ENCODE data around the gene CUX1.
"Not testable (repeated sequence)": the region's sequence is repeated elsewhere in the genome, so short reads cannot be mapped to it uniquely, and the experiment has no call there.

Gene CUX1

DNA sequence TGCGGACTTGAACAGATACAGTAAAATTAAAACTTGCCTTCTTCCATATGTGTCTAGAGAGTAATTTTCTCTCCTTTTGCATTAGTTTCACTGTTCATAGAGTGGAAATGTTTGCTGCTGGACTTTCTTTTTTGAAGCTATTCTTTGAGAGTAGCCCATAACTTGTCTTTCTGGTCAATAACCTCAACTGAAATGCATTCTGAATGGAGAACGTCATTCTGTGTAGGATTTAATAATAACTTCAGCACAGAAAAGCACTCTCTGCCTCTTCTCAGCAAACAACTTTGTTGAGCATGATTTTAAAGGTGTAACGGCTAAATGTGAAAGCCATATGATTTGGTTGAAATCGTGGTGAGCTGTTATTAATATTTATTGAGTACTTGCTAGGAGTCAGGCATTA, 111.8 kb downstream of the CUX1 start:
- Histone ChIP-seq H3K79me2 (ENCODE audit: insufficient read depth, low read depth) (peaks cover 10% of the 10 kb centered on the region; the same call in 1 of the 2 replicates), H2AFZ (ENCODE audit: low read depth) (no peak overlapping the region), H3K27me3 (ENCODE audit: insufficient read depth, low read depth) (no peaks in the 10 kb centered on the region), H3K36me3 (ENCODE audit: insufficient read depth) (no peaks in the 10 kb centered on the region), H3K27ac (no peak overlapping the region), H3K4me1 (ENCODE audit: low read depth, poor library complexity, severe bottlenecking) (peaks cover 9% of the 10 kb centered on the region), H3K4me2 (no peak overlapping the region), H3K9ac (no peak overlapping the region), H3K4me3 (IDR thresholded peaks at IDR 0.05; ENCODE audit: insufficient read depth, low read depth, low read length) (no peak overlapping the region), H4K20me1 (ENCODE audit: insufficient read depth) (no peaks in the 10 kb centered on the region)
- TF ChIP-seq, protein P1, sequence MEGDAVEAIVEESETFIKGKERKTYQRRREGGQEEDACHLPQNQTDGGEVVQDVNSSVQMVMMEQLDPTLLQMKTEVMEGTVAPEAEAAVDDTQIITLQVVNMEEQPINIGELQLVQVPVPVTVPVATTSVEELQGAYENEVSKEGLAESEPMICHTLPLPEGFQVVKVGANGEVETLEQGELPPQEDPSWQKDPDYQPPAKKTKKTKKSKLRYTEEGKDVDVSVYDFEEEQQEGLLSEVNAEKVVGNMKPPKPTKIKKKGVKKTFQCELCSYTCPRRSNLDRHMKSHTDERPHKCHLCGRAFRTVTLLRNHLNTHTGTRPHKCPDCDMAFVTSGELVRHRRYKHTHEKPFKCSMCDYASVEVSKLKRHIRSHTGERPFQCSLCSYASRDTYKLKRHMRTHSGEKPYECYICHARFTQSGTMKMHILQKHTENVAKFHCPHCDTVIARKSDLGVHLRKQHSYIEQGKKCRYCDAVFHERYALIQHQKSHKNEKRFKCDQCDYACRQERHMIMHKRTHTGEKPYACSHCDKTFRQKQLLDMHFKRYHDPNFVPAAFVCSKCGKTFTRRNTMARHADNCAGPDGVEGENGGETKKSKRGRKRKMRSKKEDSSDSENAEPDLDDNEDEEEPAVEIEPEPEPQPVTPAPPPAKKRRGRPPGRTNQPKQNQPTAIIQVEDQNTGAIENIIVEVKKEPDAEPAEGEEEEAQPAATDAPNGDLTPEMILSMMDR (conservative IDR thresholded peaks at IDR 0.05; ENCODE audit: low read depth, low read length) = no peak

DNA sequence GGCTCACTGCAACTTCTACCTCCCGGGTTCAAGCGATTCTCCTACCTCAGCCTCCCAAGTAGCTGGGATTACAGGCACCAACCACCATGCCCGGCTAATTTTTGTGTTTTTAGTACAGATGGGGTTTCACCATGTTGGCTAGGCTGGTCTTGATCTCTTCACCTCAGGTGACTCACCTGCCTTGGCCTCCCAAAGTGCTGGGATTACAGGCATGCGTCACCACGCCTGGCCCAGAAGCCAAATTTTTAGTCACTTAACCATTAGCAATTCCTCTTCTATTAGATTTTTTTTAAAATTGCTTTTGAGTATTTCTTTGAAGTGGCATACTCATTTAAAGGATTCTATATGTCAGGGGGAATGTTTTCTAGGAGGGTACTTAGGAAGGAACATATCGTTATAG, 112.5 kb downstream of the CUX1 start:
- not testable (repeated sequence) for H3K36me3 ChIP-seq (ENCODE audit: insufficient read depth); H3K4me1 ChIP-seq (ENCODE audit: low read depth, poor library complexity, severe bottlenecking); H3K27ac ChIP-seq; H3K27me3 ChIP-seq (ENCODE audit: insufficient read depth, low read depth); H2AFZ ChIP-seq (ENCODE audit: low read depth); H3K4me2 ChIP-seq; H3K9ac ChIP-seq; H3K79me2 ChIP-seq (ENCODE audit: insufficient read depth, low read depth); H4K20me1 ChIP-seq (ENCODE audit: insufficient read depth); H3K4me3 ChIP-seq (IDR thresholded peaks at IDR 0.05; ENCODE audit: insufficient read depth, low read depth, low read length)

DNA sequence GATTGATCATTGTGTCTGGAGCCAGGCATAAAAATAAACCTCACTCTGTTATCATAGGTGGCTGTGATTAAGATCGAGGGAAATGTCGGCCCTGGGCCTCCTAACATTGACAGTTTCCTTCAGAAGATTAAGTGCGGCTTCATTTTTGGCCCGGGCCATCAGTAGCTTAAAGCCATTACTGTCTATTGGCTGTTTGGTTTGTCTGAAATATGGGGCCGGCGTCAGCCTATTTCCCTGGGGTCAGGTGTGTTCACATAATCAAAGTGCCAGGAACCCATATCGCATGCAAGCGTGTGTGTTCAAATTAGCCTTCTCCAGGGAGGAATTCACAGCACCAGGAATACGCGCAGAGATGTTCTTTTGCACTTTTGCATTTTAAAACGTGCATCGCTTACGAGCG, 114.7 kb downstream of the CUX1 start:
- H3K27me3 ChIP-seq (ENCODE audit: insufficient read depth, low read depth) = no peaks in the 10 kb centered on the region
- no peak overlapping the region for H3K4me3 ChIP-seq (IDR thresholded peaks at IDR 0.05; ENCODE audit: insufficient read depth, low read depth, low read length)
- H4K20me1 ChIP-seq (ENCODE audit: insufficient read depth) = no peaks in the 10 kb centered on the region
- peaks cover 10% of the 10 kb centered on the region; the same call in 1 of the 2 replicates for H3K79me2 ChIP-seq (ENCODE audit: insufficient read depth, low read depth)
- H2AFZ ChIP-seq (ENCODE audit: low read depth) = no peak overlapping the region
- H3K4me1 ChIP-seq (ENCODE audit: low read depth, poor library complexity, severe bottlenecking) = peaks cover 9% of the 10 kb centered on the region
- H3K9ac ChIP-seq = no peak overlapping the region
- H3K36me3 ChIP-seq (ENCODE audit: insufficient read depth) = no peaks in the 10 kb centered on the region
- TF ChIP-seq, protein P1 (conservative IDR thresholded peaks at IDR 0.05; ENCODE audit: low read depth, low read length) = no peak
- H3K27ac ChIP-seq = no peak overlapping the region
- no peak overlapping the region for H3K4me2 ChIP-seq

DNA sequence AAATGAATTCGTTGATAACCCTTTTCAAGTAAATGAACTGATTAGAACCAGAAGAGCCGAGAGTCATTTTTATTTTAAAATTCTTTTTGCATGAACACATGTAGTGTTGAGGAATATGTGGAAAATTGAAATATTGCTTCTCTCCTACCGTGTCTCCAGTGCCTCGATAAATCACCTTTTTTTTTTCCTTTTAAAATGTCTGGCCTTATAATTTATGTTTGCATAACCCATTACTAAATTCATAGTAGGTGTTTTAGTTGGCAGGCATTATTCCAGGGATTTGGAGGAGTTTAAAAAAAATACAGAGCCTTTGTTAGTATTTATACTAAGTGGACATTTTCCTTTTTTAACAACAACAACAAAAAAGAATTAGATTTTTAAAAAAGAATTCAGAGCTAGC, 115.6 kb downstream of the CUX1 start:
- Histone ChIP-seq H2AFZ (ENCODE audit: low read depth) (no peak overlapping the region), H3K4me3 (IDR thresholded peaks at IDR 0.05; ENCODE audit: insufficient read depth, low read depth, low read length) (no peak overlapping the region), H3K4me1 (ENCODE audit: low read depth, poor library complexity, severe bottlenecking) (peaks cover 9% of the 10 kb centered on the region), H3K27ac (no peak overlapping the region), H4K20me1 (ENCODE audit: insufficient read depth) (no peaks in the 10 kb centered on the region), H3K36me3 (ENCODE audit: insufficient read depth) (no peaks in the 10 kb centered on the region), H3K79me2 (ENCODE audit: insufficient read depth, low read depth) (peaks cover 10% of the 10 kb centered on the region; the same call in 1 of the 2 replicates), H3K9ac (no peak overlapping the region), H3K27me3 (ENCODE audit: insufficient read depth, low read depth) (no peaks in the 10 kb centered on the region), H3K4me2 (no peak overlapping the region)
- TF ChIP-seq, protein P1 (conservative IDR thresholded peaks at IDR 0.05; ENCODE audit: low read depth, low read length) = no peak

DNA sequence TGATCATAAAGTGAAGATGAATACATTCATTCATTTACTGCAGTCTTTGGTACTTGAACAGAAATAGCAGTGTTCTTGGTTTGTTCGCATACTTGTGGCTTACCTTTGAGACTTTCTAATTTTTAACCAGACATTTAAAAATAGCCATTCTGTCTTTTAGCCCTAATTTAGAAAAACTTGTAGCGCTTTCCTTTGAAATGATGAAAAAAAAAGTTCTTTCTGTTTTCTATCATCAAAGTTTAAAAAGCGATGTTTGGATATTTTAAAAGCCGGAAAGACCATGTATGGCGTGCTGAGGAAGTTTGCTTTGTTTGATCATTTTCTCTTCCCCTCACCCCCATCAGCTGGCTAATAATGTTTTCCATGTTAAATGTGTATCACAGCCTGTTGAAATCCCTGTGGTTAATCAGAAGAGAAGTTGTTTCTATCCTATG, 116.3 kb downstream of the CUX1 start:
- Histone ChIP-seq H3K36me3 (ENCODE audit: insufficient read depth) (no peaks in the 10 kb centered on the region), H3K4me3 (IDR thresholded peaks at IDR 0.05; ENCODE audit: insufficient read depth, low read depth, low read length) (no peak overlapping the region), H3K4me1 (ENCODE audit: low read depth, poor library complexity, severe bottlenecking) (peaks cover 9% of the 10 kb centered on the region), H3K27me3 (ENCODE audit: insufficient read depth, low read depth) (no peaks in the 10 kb centered on the region), H4K20me1 (ENCODE audit: insufficient read depth) (no peaks in the 10 kb centered on the region), H2AFZ (ENCODE audit: low read depth) (no peak overlapping the region), H3K4me2 (no peak overlapping the region), H3K9ac (no peak overlapping the region), H3K79me2 (ENCODE audit: insufficient read depth, low read depth) (peaks cover 10% of the 10 kb centered on the region; the same call in 1 of the 2 replicates), H3K27ac (no peak overlapping the region)
- TF ChIP-seq, protein P1 (conservative IDR thresholded peaks at IDR 0.05; ENCODE audit: low read depth, low read length) = no peak

Data from KMS-11 (cell line).